H1 (cell line): ENCODE measurements around the gene SIRT6.

Experiments
- CEBPB ChIP-seq: IDR thresholded peaks from 2 replicates; pipeline ENCODE4 v1.6.1; 2012; ENCODE audit warnings: low read depth, low read length
- CHD2 ChIP-seq: IDR thresholded peaks from 2 replicates; pipeline ENCODE4 v1.6.1; 2012; ENCODE audit warnings: low read length, improper control_type of control experiment
- CHD7 ChIP-seq: fragments of 300-600 bp; sonication (generic); IDR thresholded peaks from 2 replicates; pipeline ENCODE4 v1.7.1; 2012; ENCODE audit warnings: low read length, moderate library complexity, mild to moderate bottlenecking, inconsistent platforms; ENCODE audit not compliant: insufficient replicate concordance
- CTCF ChIP-seq, 3 experiments: IDR thresholded peaks; 1 replicate in 2 of 3; 2 replicates in 1 of 3; pipeline versions ENCODE4 v1.5.1 to v1.6.1; 2011; ENCODE audit warnings: low read length in 3 of 3, mild to moderate bottlenecking in 3 of 3, inconsistent platforms in 2 of 3, low read depth in 1 of 3, moderate library complexity in 1 of 3; ENCODE audit not compliant: insufficient read depth in 1 of 3; ENCODE audit errors: control extremely low read depth in 1 of 3
- EZH2 ChIP-seq: fragments of 200-600 bp; sonication (generic); IDR thresholded peaks from 2 replicates; pipeline ENCODE4 v1.7.1; 2012; ENCODE audit warnings: low read depth, mild to moderate bottlenecking, moderate library complexity, low read length, inconsistent platforms; ENCODE audit not compliant: severe bottlenecking
- JUN ChIP-seq: IDR thresholded peaks from 2 replicates; pipeline ENCODE4 v1.6.1; 2011; ENCODE audit warnings: low read depth, mild to moderate bottlenecking, improper control_type of control experiment, low read length
- MAX ChIP-seq: IDR thresholded peaks from 2 replicates; pipeline ENCODE4 v1.6.1; 2012; ENCODE audit warnings: inconsistent platforms
- NRF1 ChIP-seq: IDR thresholded peaks from 2 replicates; pipeline ENCODE4 v1.6.1; 2011; ENCODE audit warnings: mild to moderate bottlenecking, low read depth, low read length, improper control_type of control experiment
- POLR2A ChIP-seq, 2 experiments: IDR thresholded peaks; 1 replicate in 1 of 2; 2 replicates in 1 of 2; pipeline ENCODE4 v1.6.1; 2011; ENCODE audit warnings: low read depth in 2 of 2, low read length in 2 of 2, mild to moderate bottlenecking in 2 of 2; ENCODE audit errors: control extremely low read depth in 1 of 2
- POLR2AphosphoS5 ChIP-seq: IDR thresholded peaks from 2 replicates; pipeline ENCODE4 v1.6.1; 2011; ENCODE audit warnings: low read depth, low read length
- RXRA ChIP-seq: IDR thresholded peaks from 2 replicates; pipeline ENCODE4 v1.6.1; 2011; ENCODE audit warnings: low read depth, mild to moderate bottlenecking, low read length, moderate library complexity; ENCODE audit not compliant: insufficient read depth
- YY1 ChIP-seq: IDR thresholded peaks from 2 replicates; pipeline ENCODE4 v1.6.1; 2011; ENCODE audit warnings: low read depth, mild to moderate bottlenecking, low read length

- TF ChIP-seq CTCF (IDR thresholded peaks at IDR 0.05; ENCODE audit: control extremely low read depth in 1 of 3, insufficient read depth in 1 of 3, low read depth in 1 of 3, low read length in 3 of 3) (no peak), POLR2A (IDR thresholded peaks at IDR 0.05; ENCODE audit: control extremely low read depth in 1 of 2, low read depth in 2 of 2, low read length in 2 of 2) (no peak), EZH2 (no peak), JUN (no peak), POLR2AphosphoS5 (no peak), MAX (no peak), CHD7 (no peak), RXRA (no peak), NRF1 (no peak), YY1 (no peak), CHD2 (no peak), CEBPB (no peak)
Measured at GRCh38 chr19:4210166-4210731, 27.9 kb upstream of the SIRT6 start.
